ENCODE results near the gene PSMC3. TPM values are rescaled to one million over a fixed set of nuclear protein-coding genes. Genes with fewer than 3 reads are reported as not detected.

The PSMC3 gene
- total RNA-seq, 3 donors from 2014 or later (not counting 1 experiment from before 2014, with no cell fraction given) = 74.0 to 85.9 (median 77.7) TPM

GRCh38 chr11:47468598-47469214 is 42.5 kb upstream of the PSMC3 start:
- WGBS (ENCODE audit: insufficient coverage) = 95% methylated on average over 7 of the region's 8 CpGs
- Mint-ChIP-seq H3K36me3 (no peaks in the 10 kb centered on the region), H3K9me3 (no peaks in the 10 kb centered on the region), H3K4me1 (peaks cover 6 to 40% of the 10 kb centered on the region in 2 donors), H3K4me3 (peak overlapping the region; percentile 1), H3K27ac (peak overlapping the region in 1 of 2 donors; percentile 63), H3K27me3 (ENCODE audit: low read depth in 2 of 2) (no peaks in the 10 kb centered on the region)
- DNase-seq = no peak
- Histone ChIP-seq H3K27ac (ENCODE audit: low read length) (no peak overlapping the region), H3K4me1 (ENCODE audit: control insufficient read depth, insufficient read depth, low read length) (peaks cover 3% of the 10 kb centered on the region), H3K9me3 (ENCODE audit: control insufficient read depth, insufficient read depth, low read length) (no peaks in the 10 kb centered on the region), H3K4me3 (ENCODE audit: low read length) (no peak overlapping the region), H3K36me3 (ENCODE audit: control insufficient read depth, insufficient read depth, low read length) (peaks cover 76% of the 10 kb centered on the region), H3K27me3 (ENCODE audit: control insufficient read depth, insufficient read depth, low read length) (no peaks in the 10 kb centered on the region)
- no peak for TF ChIP-seq CTCF (IDR thresholded peaks at IDR 0.05)
- intact Hi-C loops (cut with micrococcal nuclease) = no loop called here
- no peak for ATAC-seq

GRCh38 chr11:47467357-47467756 is 41.1 kb upstream of the PSMC3 start:
- Mint-ChIP-seq H3K27ac (peak overlapping the region; percentile 4 to 65), H3K36me3 (no peaks in the 10 kb centered on the region), H3K4me1 (peaks cover 6 to 40% of the 10 kb centered on the region in 2 donors), H3K9me3 (no peaks in the 10 kb centered on the region), H3K27me3 (ENCODE audit: low read depth in 2 of 2) (no peaks in the 10 kb centered on the region), H3K4me3 (no peak overlapping the region)
- H3K36me3 ChIP-seq (ENCODE audit: control insufficient read depth, insufficient read depth, low read length) = peaks cover 63% of the 10 kb centered on the region
- WGBS (ENCODE audit: insufficient coverage) = 98% methylated on average over 7 of the region's 7 CpGs
- no peak overlapping the region for H3K27ac ChIP-seq (ENCODE audit: low read length)
- no peaks in the 10 kb centered on the region for H3K27me3 ChIP-seq (ENCODE audit: control insufficient read depth, insufficient read depth, low read length)
- no peaks in the 10 kb centered on the region for H3K9me3 ChIP-seq (ENCODE audit: control insufficient read depth, insufficient read depth, low read length)
- H3K4me3 ChIP-seq (ENCODE audit: low read length) = no peak overlapping the region
- peaks cover 3% of the 10 kb centered on the region for H3K4me1 ChIP-seq (ENCODE audit: control insufficient read depth, insufficient read depth, low read length)
- intact Hi-C loops (cut with micrococcal nuclease) = no loop called here
- TF ChIP-seq CTCF (IDR thresholded peaks at IDR 0.05) = no peak
- ATAC-seq (no peak), DNase-seq (no peak)

- no peak overlapping the region for H3K4me3 ChIP-seq (ENCODE audit: low read length)
- peak overlapping the region; percentile 4 to 65 for H3K27ac Mint-ChIP-seq
- H3K36me3 Mint-ChIP-seq = no peaks in the 10 kb centered on the region
- no peak overlapping the region for H3K4me3 Mint-ChIP-seq
- ATAC-seq (no peak), DNase-seq (no peak)
- peaks cover 6 to 40% of the 10 kb centered on the region in 2 donors for H3K4me1 Mint-ChIP-seq
- peaks cover 58% of the 10 kb centered on the region for H3K36me3 ChIP-seq (ENCODE audit: control insufficient read depth, insufficient read depth, low read length)
- peaks cover 3% of the 10 kb centered on the region for H3K4me1 ChIP-seq (ENCODE audit: control insufficient read depth, insufficient read depth, low read length)
- H3K9me3 Mint-ChIP-seq = no peaks in the 10 kb centered on the region
- no peaks in the 10 kb centered on the region for H3K27me3 ChIP-seq (ENCODE audit: control insufficient read depth, insufficient read depth, low read length)
- no peak for TF ChIP-seq CTCF (IDR thresholded peaks at IDR 0.05)
- no peaks in the 10 kb centered on the region for H3K9me3 ChIP-seq (ENCODE audit: control insufficient read depth, insufficient read depth, low read length)
- intact Hi-C loops (cut with micrococcal nuclease) = no loop called here
- H3K27me3 Mint-ChIP-seq (ENCODE audit: low read depth in 2 of 2) = no peaks in the 10 kb centered on the region
- no peak overlapping the region for H3K27ac ChIP-seq (ENCODE audit: low read length)
- 94% methylated on average over 3 of the region's 4 CpGs for WGBS (ENCODE audit: insufficient coverage)
Observed at GRCh38 chr11:47466701-47467250, 40.5 kb upstream of the PSMC3 start.

Measured in natural killer cell (primary cell).